GM19468 (cell line): ENCODE data around the gene FNDC11.
A peak's percentile ranks its signal among the peaks of the same experiment; 100 is the strongest.

Source experiments
- ATAC-seq: cut with Tn5 transposase; IDR thresholded peaks from one replicate; pipeline ENCODE4 v1.9.1; 2021; ENCODE audit warnings: mild to moderate bottlenecking, moderate library complexity, moderate number of reproducible peaks; ENCODE audit not compliant: unreplicated experiment; ENCODE audit errors: extremely low read depth

FNDC11 gene

DNA sequence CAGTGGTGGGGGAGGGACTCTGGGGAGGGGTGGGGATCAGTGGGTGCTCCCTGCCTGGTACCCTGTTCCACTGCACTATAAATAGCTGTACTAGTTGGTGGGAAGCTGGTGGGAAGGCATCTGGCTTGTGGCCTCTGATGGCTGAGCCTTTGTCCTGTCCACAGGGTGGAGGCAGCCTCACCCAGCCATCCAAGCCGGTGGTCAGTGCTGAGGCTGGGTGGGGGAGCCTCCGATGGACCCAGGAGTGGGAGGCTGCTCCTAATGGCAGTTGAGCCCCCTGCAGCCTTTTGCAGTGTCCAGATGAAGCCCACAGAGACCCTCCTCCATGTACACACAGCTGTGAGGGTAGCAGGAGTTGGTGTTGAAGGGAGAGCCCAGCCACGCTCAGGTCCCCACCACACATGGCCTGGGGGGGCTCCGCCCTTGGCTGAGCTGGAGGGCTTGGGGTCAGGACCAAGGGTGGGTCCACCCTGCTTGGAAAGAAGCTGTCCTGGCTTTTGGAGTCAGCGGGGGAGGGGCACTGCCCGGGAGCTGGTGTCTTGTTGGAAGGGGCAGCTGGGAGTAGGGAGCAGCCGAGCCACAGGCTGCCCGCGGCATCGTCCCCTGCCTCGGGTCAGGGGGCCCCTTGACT lies 30.9 kb upstream of the FNDC11 start:
- no peak for ATAC-seq

DNA sequence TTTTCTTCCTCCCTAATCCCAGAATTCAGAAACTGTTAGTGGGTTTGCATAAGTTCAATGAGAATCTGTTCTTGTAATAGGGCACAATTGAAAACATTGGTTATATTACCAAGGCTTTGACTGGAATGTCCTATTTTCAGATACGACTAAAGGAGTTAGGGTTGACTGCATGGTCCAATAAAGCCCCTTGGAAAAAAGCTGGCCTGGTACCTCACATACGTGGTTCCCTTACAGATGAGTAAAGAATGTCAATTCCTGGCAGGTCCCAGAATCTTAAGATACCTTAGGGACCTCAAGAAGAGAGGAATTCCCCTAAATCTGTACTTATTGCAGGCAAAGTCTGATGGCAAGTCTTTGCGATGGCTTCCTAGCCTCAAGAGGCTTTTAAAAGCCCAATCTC lies 28.8 kb upstream of the FNDC11 start:
- ATAC-seq: no peak

DNA sequence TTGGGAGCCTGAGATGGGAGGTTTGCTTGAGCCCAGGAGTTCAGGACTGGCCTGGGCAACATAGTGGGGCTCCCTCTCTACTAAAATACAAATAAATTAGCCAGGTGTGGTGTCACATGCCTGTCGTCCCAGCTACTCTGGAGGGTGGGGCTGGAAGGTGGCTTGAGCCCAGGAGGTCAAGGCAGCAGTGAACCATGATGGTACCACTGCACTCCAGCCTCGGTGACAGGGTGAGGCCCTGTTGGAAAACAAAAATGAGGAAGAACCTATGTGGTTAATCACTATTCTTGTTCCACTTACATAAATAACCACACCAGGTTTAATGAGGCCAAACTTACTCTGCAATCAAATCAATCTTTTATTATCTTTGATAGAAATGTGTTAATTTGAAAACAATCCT lies 28.0 kb upstream of the FNDC11 start:
- no peak for ATAC-seq

DNA sequence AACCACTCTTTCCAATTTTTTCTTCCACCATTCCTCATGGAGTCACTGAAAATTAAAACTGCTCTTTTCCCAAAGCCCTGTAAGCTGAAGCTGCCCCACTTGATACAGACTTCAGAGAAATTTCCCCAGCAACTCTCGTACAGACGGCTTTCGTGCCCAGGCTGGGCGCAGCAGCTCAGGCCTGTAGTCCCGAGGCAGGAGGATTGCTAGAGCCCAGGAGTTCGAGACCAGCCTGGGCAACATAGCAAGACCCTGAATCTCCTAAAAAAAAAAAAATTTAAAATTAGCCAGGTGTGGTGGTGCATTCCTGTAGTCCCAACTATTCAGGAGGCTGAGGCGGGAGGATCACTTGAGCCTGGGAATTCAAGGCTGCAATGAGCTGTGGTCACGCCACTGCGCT lies 26.8 kb upstream of the FNDC11 start:
- ATAC-seq: no peak

DNA sequence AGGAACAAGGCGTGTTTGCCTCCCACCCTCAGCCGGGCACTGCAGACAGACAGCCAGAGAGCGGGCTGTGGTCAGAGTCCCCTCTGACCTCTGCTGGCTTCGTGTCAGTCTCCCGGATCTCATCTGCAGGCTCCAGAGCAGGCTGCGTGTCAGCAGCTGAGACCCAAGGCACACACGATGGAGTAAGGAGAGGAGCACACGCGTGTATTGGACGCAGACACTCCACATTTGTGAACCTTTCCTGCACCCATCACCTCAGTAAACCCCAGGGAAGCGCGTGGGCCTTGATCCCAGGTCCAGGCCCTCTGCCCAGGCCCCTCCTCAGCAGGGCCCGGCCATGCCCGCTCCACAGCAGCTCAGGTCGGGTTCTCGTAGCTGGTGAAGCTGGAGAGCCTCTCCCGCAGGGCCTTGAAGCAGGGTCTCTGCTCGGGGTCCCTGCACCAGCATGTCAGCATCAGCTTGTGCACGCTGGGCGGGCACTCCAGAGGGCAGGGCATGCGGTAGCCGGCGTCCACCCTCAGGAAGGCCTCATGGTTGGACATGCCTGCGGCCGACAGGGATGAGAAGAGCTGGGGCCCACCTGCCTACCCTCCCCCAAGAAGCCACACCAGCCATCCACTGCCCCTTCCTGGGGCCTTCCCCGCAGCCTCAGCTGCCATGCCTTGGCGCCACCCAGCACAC lies 24.6 kb upstream of the FNDC11 start:
- ATAC-seq: no peak

DNA sequence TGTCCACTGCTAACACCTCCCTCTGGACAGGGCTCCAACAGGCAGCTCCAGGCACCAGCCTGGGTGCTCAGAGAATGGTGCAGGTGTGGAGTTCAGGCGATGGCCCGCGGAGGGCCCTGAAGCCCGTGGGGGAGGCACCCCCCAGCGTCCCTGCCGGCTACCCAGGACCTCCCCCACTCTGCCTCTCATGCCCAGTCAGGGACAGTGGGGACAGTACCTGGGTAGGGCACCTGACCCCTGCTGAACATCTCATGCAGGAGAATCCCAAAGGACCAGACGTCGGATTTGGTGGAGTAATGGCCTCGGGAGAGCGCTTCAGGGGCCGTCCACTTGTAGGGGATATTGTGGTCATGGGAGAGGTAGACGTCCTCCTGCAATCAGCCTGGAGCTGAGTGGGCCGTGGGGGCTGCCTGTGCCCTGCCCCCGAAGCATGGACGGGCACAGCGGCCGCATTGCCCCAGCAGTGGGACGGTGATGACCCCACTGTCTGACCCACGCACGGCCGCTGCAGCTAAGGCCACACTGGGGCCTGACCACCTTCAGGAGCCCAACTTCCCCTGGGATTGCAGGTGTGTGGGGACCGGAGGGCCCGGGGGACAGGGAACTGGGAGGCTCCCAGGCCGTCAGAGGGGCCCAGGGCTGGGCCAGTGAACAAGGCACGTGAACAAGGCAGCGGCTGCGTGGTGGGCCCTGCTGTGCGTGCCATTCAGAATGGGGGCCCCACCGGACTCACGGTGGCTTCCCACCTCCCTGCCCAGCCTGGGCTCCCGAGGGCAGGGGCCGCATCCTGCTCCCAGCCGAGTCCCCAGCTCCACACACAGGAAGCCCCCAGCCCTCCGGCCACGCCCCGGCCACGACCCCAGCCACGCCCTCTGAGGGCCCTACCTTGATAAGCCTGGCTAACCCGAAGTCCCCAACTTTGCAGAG lies 23.8 kb upstream of the FNDC11 start:
- ATAC-seq: no peak

DNA sequence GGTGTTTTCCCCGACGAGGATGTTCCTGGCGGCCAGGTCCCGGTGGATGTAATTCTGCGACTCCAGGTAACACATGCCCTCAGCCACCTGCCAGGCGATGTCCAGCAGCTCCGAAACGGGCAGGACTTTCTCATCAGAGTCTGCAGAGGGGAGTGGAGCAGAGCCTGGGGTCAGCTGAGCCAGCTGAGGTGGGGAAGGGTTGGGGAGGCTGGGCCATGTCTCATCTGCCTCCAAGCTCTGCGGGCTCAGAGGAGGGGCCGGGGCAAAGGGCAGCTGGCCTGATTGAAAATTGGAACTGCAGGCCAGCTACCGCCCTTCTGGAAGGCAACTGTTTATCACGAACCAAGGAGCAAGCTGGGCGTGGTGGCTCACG lies 23.2 kb upstream of the FNDC11 start:
- ATAC-seq: no peak

DNA sequence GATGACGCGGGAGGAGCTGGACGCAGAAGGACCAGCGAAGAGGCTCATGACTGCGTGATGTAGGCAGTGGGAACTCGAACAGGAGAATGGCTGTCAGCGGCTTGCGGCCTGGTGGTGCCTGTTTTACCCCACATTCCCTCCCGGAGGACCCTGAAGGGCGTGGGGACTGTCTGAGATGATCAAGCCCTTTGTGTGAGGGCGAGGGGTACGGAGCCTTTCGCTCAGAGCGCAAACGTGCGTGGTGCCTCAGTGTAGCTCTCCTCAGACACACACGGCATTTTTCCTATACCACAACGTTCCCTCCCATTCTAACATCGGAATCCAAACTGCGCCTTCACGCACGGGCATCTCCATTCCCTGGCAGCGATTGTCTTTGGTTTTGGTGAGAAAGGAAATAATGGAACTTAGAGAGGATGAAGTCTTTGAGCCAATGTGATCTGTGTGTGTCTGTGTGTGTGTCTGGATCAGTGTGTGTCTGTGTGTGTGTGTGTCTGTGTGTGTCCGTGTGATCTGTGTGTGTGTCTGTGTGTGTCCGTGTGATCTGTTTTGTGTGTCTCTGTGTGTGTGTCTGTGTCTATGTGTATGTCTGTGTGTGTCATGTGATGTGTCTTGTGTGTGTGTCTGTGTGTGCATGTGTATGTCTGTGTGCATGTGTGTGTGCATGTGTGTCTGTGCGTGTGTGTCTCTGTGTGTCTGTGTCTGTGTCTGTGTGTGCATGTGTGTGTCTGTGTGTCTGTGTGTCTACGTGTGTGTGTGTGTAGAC lies 22.1 kb upstream of the FNDC11 start:
- ATAC-seq: no peak

DNA sequence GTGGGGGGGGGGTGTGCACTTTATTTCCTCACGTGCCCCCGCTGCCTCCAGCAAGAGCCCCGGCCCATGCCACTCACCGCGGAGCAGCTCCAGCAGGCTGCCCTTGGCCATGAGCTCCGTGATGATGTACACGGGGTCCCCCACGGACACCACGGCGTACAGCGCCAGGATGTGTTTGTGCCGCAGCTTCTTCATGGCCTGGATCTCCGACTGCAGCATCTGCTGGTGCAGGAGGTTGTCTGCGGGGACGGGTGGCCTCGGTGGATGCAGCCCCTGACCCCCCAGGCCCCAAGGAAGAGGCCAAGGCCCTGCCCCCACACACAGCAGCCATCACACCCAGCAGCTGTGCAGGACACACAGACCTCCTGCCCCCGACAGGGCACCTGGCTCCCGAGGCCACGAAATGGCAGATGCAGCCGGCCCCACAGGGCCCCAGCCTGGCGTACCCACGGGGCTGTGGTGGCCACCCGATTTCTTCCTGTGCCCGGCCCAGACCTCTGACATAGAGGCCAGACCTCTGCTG lies 21.4 kb upstream of the FNDC11 start:
- no peak for ATAC-seq

DNA sequence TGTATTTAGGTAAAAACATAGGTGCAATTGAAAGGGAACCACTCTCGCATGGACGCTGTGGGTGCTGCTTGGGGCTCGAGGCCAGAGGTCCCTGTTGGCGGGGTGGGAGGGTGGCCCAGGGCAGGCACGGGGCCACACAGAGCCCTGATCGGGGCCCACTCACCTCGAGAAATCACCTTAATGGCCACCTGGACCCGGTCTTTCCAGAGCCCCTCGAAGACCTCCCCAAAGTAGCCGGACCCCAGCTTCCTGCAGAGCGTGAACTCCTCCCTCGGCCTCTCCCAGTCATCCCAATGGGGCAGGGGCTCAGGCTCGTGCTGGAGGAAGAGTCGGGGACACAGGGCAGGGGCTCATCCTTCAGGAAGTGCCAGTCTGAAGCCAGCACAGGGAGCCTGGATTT lies 20.6 kb upstream of the FNDC11 start:
- no peak for ATAC-seq

DNA sequence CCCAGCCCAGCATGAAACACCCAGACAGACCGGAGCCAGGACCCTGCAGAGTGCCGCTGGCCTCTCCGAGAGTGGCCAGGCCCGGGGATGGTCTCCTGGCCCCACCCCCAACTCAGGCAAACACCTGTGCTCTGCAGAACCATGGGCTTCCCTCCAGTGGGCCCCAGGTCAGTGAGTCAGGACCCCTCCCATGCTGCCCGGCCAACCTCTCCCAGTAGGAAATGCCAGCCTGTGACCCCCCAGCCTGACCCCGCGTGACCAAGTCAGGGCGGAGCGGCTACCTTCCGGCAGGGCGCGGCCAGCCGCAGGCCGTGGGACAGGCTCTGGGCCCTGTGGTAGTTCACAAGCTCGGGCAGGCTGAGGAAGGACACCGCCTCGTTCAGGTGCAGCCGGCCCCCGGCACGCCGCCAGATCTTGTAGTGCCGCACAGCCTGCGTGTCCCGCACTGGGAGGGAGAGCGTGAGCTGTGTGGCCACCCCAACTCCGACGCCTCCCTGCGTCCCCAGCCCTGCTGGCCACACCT lies 20.0 kb upstream of the FNDC11 start:
- ATAC-seq: no peak

DNA sequence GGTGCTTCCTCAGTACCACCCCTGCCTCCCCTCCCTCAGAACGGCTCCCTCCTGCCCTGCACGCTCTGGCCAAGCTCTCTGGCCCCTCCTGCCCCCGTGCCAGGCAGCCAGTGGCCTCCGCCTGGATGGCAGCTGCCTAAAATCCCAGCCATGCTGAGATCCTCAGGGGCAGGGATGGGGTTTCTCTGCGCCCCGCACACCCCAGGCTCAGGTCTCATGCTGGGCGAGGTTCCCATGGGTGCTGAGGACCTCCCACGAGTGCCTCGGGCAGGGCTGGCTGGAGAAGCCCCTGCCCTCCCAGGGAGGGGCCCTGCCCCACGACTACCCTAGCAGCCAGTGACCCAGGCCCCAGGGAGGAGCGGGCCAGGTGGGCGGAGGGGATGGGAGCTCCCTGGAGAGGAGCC lies 19.5 kb upstream of the FNDC11 start:
- ATAC-seq: no peak

DNA sequence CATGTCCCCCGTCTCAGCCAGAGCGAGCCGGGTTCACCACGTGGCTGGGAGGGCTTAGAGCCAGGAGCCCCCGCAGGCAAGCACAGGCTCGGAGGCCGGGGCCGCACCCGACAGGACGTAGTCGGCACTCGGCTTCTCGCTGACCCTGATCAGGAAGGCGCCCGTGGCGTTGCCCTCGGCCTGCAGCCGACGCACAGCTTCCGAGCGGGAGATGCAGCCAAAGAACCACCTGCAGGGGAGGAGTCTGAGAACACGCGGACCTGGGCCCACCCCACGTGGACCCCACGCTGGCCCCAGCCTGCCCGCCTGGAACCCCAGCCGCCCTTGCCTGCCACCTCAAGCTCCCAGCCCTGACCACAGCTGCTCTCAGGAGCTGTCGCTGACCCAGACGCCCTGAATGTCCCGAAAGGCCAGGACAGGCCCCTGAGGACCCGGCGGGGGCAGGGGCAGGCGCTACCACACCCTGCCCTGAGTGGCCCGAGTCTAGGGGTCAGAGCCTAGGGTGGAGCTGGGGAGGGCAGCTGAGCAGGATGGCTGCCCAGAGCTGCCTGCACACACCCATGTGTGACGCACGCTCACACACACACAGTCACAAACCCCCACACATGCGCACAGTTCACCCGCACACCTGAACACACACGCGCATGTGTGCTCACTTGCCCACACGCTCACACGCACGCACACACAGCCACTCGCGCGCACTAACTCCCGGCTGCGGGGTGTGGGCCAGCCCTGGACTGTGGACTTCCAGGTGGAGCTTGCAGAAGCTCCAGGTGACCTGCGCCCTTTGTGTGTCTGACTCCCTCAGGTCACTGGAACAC lies 18.9 kb upstream of the FNDC11 start:
- ATAC-seq: no peak

DNA sequence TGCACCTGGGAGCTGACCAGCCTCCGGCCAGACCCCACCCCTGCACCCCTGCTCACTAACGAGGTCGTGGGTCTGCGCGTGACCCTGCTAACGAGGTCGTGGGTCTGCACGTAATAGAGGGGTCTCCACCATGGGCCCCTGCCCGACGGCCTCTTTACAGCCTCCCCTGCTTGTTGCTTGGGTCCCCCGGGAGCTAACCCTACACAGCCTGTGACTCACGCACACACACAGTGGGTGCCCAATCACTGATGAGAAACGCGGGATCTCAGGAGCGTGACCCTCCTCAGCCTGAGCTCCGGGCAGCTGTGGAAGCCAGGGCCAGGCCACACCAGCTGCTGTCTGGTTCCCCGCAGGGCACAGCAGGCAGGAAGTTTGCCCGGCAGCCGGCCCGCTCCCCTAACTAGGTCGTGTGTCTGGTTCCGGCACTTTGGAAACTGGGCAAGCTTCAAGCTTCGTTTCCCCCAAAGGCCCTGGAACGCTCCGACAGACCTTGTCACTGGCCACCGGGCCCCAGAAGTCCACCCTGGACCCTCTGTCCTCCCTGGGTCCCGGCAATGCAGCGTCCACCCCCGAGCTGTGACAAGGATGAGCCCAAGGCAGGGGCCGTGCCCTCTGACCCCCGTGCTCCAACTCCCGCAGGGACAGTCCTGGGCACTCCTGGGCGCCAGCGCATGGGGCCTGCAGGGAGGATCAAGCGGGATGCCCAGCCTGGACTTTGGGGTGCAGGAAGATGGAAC lies 17.6 kb upstream of the FNDC11 start:
- no peak for ATAC-seq

DNA sequence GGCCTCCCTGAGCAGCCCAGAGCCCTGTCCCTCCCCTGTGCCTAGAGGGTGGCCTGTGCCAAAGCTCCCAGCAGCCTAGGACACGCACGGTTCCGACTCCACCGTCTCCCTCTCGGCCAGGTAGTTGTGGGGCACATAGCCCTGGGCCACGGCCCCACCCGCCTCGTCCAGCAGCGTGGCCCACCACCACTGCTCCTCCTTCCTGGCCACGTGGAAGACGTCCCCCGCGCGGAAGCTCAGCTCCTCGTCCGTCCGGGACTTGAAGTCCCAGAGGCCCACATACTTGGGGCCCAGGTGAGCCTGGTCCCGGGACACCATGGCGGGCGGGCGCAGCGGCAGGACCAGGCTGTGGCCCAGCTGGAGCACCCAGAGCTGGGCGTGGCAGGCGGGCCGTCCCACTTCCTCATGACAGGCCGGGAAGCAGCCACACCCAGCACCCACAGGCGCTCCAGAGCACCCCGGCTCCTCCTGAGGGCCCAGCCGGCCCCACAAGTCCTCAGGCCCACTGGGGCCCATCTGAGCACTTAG lies 16.9 kb upstream of the FNDC11 start, which contains the start of gene PTK6:
Gene PTK6 (minus strand): TSS at position 380 of the 528 bp plus-strand sequence. CDS start 62 bp downstream, at position 318.
- no peak for ATAC-seq

DNA sequence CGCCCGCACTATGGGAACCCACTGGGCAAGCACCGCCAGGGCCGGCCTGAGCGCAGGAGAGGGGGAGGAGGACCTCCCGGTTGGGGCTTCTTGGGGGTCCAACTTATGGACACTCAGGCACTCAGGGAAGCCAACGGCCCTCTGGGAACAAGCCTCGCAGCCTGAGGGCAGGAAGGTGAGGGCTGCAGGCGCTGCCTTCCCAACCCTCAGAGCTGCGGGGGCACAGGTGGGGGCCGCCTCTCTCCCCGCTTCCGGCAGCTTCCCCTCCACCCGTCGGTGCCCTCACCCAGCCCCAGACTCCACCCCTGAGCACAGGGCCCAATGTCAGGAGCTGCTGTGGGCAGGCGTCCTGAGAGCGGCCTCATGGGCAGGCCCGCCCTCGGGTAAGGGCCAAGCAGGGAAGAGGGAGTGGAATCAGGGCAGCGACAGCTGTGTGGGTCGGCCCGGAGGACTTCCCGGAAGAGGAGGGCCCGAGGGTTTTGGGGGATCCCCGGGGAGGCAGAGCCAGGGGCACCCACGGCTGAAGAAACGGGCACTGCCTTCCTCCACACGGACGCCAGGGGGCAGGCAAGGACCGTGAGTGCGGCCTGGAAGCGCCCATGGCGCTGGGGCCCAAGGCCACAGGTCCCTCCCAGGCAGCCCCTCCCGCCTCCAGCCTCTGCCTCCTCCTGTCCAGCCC lies 16.3 kb upstream of the FNDC11 start:
- peak; percentile 77 for ATAC-seq

DNA sequence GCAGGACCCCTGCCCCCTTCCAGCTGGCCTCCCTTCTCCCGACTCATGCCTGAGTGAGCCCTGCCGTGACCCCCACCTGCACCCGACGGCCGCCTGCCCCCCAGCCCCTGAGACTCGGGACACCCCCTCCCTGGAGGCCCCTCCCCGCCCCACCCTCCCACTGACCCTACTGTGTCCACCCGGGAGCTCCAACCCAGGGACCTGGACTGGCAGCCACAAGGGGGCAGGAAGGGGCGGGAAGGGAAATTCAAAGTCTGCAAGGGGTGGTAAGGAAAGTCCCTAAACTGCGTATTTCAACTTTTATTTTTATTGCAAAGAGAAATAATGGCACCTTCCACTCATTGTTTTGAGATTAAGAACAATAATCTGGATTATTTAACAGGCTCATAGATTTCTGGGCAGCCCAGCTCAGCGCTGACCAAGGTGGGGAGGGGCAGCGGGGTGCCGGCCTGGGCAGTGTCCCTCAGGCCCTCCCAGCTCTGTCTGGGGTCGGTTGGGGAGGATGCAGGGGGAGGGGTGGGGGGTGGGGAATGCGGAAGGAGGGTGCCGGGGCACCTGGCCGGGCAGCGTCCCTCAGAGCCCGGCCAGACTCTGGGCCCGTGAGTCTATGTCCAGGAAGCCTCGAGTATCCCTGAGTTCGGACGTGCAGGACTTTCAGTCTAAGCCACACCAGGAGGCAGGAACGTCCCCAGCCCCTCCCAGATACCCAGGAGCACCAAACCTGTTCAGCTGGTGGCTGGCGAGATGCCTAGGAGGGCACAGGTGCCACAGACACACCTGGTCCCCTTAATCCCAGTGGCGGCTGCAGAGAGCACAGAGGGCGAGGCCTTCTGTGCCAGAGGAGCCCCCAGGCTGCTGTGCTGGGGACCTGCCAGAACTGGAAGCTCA lies 15.5 kb upstream of the FNDC11 start:
- no peak for ATAC-seq
